HG02798 (cell line): Measurements from ENCODE around the gene RAPGEF2.
A peak's percentile ranks its signal among the peaks of the same experiment; 100 is the strongest.

Experiments used
- ATAC-seq: cut with Tn5 transposase; IDR thresholded peaks from one replicate; pipeline ENCODE4 v1.9.1; 2021; ENCODE audit warnings: mild to moderate bottlenecking; ENCODE audit not compliant: unreplicated experiment, poor library complexity

The RAPGEF2 gene

GRCh38 chr4:159188646-159189045, 85.8 kb downstream of the RAPGEF2 start:
- ATAC-seq = no peak

GRCh38 chr4:159190651-159191050, 87.8 kb downstream of the RAPGEF2 start:
- ATAC-seq = no peak

- no peak for ATAC-seq
These were observed 89.1 kb downstream of the RAPGEF2 start for GRCh38 chr4:159191989-159192388.

- ATAC-seq = no peak
These were observed 90.3 kb downstream of the RAPGEF2 start for GRCh38 chr4:159193046-159193620.

- no peak for ATAC-seq
These were observed 92.5 kb downstream of the RAPGEF2 start for GRCh38 chr4:159195361-159195769.

GRCh38 chr4:159197260-159197884, 94.5 kb downstream of the RAPGEF2 start:
- ATAC-seq = no peak

GRCh38 chr4:159197885-159198269, 95.0 kb downstream of the RAPGEF2 start:
- ATAC-seq = no peak

- no peak for ATAC-seq
These were observed 96.9 kb downstream of the RAPGEF2 start for GRCh38 chr4:159199826-159200225.

GRCh38 chr4:159201168-159201567, 98.3 kb downstream of the RAPGEF2 start:
- ATAC-seq = no peak

- ATAC-seq = no peak
These were observed 101.7 kb downstream of the RAPGEF2 start for GRCh38 chr4:159204566-159204965.

- ATAC-seq = no peak
These were observed 102.6 kb downstream of the RAPGEF2 start for GRCh38 chr4:159205466-159205865.

GRCh38 chr4:159206427-159206871, 103.6 kb downstream of the RAPGEF2 start:
- ATAC-seq = peak; percentile 88

- no peak for ATAC-seq
These were observed 106.4 kb downstream of the RAPGEF2 start for GRCh38 chr4:159209249-159209648.

GRCh38 chr4:159210975-159211374, 108.1 kb downstream of the RAPGEF2 start:
- ATAC-seq = no peak

GRCh38 chr4:159212675-159213293, 109.9 kb downstream of the RAPGEF2 start:
- no peak for ATAC-seq

GRCh38 chr4:159216834-159217233, 114.0 kb downstream of the RAPGEF2 start:
- ATAC-seq = no peak

- ATAC-seq = no peak
These were observed 117.0 kb downstream of the RAPGEF2 start for GRCh38 chr4:159219862-159220261.

- no peak for ATAC-seq
These were observed 117.5 kb downstream of the RAPGEF2 start for GRCh38 chr4:159220353-159220752.

GRCh38 chr4:159221280-159221679, 118.4 kb downstream of the RAPGEF2 start:
- ATAC-seq = no peak

- ATAC-seq = no peak
These were observed 119.2 kb downstream of the RAPGEF2 start for GRCh38 chr4:159222043-159222552.

GRCh38 chr4:159224408-159224807, 121.5 kb downstream of the RAPGEF2 start:
- ATAC-seq = no peak

GRCh38 chr4:159227378-159227777, 124.5 kb downstream of the RAPGEF2 start:
- ATAC-seq = no peak
